ENCODE measurements around the gene MEGF11. TPM values are rescaled to one million over a fixed set of nuclear protein-coding genes. Genes with fewer than 3 reads are reported as not detected.

MEGF11 gene
- total RNA-seq, 1 experiment from 2014 or later, result 0.34 TPM

DNA sequence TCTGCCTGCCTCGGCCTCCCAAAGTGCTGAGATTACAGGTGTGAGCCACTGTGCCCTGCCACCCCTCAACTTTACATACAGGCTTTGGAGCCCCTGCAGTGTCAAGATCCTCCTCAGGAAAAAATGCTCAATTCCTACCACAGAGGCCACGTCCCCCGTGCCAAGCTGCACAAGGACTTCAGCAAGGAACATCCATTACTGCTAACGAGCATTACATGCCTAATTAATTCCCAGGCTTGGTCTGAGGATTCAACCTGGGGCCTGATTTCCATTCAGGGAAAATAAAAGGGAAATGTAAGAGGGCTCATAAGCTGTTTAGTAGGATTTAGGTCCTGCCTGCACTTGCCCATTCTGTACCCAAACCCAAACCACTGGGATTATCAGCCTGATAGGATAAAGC is 222.9 kb downstream of the MEGF11 start:
- no peak for DNase-seq (ENCODE audit: low read depth)

DNA sequence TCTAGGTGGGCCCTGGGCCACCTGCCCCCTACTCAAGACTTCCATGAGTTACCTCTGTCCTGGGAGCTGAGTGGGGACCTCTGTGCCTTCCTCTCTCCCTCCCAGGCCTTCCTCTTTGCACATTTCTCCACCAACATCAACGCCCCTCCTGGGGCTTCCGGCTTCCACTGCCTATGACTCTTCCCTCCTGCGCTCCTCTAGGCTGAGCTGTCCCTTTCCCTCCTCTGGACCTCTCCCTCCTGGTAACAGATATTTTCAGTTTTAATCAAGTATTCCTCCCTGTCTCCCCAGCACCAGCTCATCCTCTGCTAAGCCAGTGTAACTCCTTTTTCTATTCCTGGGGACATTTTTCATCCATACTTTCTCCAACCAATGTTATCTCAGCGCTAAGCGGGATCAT is 223.9 kb downstream of the MEGF11 start:
- no peak for DNase-seq (ENCODE audit: low read depth)

DNA sequence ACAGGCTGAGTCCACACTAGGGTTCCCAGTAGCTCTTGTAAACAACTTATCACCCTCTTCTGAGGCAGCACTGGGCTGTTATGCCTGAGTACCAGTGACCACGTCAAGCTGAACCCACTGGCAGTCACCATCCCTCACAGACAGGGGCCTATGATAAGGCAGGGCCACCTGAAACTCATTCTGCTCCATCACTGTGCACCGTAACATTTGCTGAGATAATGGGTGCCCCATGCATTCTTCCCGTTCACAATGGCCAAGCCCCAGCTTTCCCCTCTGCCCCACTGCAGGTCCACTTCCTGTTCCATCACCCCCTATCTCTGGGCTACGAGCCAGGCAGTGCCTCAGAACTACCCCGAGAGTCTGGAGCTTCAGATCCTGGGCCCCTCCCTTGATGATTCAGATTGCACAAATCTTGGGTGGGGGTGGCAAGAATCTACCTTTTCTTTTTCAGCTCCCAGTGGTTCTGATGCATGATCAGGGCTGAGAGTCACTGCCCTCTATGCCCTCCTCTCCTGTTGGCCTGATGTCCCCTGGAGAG is 226.2 kb downstream of the MEGF11 start:
- peak; percentile 89 for DNase-seq (ENCODE audit: low read depth)

DNA sequence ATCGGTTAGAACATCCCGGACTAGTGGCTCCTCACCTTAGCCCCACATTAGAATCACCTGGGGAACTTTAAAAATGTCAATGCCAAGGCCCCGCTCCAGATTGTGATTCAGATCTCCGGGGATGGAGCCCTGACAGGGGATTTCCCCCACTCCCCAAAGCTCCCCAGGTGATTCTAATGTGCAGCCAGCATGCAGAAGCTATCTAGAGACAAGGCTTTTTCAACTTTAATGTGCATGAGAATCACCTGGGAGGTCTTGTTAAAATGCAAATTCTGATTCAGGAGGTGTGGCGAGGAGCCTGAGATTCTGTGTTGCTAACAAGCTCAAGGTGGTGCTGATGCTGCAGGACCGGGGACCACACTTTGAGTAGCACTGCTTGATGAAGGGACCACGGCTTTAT is 227.6 kb downstream of the MEGF11 start:
- DNase-seq (ENCODE audit: low read depth), result no peak

DNA sequence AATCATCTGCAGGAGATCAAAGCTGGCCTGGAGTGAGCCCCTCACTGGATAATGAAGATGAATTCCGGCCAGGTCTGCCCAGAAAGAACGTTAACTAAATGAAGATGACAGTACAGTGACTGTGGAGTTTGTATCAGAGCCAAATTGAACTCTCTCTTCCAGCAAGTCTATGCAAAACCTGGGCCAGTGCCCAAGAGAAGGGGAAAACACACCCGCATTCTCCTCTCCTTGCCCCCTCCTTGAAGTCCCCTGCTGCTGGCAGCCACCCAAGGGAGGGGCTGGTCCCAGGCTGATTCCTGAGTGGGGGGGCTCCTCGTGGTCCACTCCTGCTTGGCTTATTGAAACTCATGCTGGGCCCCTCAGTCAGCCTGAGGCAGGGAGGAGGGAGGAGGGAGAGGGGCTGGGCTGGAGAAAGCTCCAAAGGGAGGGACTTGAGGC is 228.5 kb downstream of the MEGF11 start:
- DNase-seq (ENCODE audit: low read depth), result peak; percentile 27

DNA sequence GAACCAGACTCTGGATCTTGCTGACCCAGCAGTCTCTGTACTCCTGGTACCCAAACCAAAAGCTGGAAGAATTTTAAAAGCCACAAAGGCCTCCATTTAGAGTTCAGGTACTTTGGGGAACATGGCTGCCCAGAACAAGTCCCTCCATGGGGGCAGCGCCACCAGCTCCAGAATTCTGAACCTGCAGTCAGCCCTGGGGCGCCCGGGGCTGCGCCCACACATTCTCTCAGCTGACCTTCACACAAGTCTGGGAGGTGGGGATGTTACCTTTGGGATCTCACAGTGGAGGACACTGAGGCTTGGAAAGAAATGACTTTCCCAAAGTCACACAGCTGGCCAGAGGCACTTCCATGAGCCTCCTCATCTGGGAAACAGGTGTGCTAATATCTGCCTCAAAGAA is 229.4 kb downstream of the MEGF11 start:
- no peak for DNase-seq (ENCODE audit: low read depth)

DNA sequence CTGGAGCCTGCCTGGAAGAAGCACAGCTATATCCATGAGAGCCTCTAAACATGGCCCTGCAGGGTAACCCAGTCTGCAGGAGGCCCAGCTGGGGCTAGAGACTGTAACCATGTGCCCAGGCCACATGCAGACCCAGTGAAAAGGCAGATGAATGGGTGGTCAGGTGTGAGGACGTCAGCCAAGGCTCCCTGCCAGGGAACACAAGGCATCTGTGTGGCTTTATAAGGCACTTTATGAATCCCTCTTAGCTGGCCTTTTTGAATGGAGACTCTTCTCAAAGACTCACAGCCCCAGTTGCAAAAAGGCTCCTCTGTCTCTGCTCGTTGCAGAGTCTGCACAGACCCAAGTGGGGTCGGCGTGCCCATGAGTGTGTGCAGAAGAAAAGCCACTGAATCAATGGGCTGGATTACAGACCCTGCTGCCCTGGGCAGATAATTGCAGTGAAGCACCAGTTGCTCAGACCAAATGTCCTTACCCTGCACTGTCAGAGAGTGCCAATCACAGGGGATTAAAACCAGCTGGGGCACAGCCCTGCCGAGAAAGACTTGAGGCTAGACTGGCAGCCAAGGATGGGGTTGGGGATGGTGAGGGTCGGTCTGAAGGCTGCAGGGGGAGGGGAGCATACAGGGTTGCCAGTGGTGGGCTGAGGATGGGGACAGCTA is 230.1 kb downstream of the MEGF11 start:
- no peak for DNase-seq (ENCODE audit: low read depth)

DNA sequence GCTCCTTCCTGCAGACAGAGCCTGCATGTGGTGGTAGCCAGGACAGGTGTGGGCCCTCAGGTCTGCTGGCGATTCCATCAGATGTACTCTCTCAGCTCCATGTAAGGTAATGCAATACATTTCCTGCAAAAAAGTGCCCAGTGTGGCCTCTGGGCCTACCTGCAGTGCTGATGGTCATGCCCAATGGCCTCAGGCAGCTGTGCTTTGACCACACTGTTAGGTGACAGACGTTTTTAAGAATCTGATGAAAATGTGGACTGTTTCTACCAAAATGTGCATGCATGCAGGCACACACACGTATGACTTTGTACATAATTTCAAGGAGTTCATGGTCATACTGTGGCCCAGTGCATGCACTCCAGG is 231.4 kb downstream of the MEGF11 start:
- no peak for DNase-seq (ENCODE audit: low read depth)

DNA sequence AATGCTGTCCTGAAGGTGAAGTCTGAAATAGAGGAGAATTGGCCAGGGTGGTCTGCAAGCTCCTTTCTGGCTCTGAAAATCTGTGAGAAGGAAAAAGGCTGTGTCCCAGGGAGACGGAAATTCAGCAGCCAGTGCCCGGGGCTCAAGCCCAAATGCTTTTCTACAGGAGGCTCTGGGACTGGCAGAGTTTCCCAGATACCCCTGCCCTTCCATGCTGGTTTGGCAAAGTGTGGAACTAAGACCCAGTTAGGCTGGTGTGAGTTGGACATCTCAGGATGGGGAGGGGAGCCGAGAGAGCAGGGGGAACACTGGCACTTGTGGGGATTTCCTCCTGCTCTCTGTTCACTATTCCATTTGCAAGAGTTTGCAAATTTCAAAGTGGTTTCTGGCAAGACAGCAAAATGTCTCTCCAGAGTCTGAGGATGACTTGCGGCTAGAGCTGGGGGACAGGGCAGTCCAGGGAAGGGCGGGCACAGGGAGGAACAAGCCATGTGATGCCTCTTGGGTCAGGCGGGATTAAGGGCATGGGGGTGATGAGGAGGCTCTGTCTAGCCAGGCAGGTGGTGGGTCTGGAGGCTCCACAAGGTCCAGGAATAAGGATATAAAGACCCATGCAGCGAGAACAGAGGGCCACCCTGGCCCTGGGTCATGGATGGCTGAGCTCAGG is 231.9 kb downstream of the MEGF11 start:
- no peak for DNase-seq (ENCODE audit: low read depth)

DNA sequence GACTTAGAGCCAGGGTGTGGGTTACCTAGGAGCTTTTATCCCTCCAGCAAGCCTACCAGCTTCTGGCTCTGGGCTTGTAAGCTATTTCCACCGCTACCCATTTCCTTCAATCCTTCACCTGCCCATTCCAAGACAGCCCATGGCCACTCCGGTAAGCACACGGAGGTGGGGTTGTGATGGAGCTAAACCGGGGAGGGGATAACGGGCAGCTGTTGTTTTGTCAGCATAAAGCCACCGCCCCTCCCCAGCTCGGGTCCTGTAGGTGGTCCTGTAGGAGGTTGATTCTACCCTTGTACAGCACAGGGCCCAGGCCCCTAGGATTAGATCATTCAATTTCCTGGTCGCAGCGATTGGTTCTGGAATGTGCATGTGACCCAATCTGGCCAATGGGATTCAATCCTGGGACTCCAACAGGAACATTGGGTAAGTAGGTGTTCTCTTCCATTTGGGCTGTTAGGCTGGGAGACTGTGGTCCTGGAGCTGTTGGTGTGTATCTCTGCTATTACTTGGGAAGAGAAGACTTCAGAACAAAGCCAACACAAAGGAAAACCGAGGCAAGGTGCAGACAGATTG is 233.6 kb downstream of the MEGF11 start:
- DNase-seq (ENCODE audit: low read depth), result no peak

DNA sequence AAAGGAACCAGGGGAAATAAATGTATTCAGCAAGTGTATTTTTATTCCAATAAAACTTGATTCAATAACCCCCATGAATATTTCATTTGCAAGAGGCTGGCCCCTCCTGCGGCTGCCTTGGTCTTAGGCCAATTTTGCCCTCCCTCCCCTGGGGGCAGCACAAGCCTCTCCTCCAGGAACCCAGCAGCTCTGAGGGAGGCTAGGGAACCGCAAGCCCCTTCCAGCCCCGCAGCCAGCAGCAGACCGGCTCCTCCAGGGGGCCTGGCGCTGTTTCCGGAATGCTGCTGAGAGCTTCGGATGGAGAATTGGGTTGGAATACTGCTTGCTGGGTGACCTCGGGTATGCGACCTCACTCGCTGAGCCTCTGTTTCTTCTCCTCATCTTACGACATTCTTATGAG is 234.2 kb downstream of the MEGF11 start:
- DNase-seq (ENCODE audit: low read depth), result no peak

DNA sequence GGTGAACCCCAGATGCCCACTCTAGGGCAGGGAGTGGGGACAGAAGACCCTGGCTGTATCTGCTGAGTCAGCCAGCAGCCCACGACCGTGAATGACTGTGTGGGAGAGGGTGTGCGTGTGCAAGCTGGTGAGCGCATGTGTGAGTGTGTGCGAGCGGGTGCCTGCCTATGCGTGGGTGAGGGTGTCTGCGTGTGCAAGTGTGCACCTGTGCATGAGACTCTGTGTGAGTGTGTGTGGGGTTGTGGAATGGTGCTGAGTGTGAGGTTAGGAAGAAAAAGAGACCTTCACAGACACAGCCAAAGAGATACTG is 235.1 kb downstream of the MEGF11 start:
- DNase-seq (ENCODE audit: low read depth), result no peak

DNA sequence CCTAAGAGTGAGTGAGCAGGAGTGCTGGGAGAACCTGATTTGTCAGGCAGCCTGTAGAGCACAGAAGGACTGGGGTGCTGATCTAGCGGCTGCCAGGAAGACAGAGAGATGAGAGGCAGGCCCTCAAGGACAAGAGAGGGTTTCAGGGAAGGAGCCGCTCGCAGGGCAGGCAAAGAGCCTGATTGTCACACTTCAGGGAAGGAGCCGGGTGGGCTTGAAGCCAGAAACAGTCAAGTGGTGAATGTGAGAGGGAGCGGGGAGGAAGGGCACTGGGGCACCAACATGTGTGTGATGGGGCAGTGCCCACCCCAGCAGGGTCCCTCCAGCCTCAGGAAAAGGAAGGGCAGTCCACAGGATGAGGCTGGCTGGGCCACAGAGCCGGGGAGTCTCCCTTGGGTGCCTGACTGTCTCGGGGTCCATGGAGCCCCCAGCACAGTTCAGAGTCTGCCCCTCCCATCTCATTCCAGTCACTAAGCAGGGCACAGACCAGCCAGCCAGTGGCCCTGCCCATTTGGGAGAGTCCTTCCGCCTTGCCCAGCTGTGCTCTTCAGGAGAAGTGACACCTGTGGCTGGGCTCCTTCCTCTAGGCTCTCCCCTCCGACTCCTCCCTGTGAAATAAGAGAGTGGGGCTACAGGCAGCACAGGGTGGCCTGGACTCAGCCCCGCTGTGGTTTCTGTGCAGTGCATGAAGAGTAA is 235.6 kb downstream of the MEGF11 start:
- no peak for DNase-seq (ENCODE audit: low read depth)

DNA sequence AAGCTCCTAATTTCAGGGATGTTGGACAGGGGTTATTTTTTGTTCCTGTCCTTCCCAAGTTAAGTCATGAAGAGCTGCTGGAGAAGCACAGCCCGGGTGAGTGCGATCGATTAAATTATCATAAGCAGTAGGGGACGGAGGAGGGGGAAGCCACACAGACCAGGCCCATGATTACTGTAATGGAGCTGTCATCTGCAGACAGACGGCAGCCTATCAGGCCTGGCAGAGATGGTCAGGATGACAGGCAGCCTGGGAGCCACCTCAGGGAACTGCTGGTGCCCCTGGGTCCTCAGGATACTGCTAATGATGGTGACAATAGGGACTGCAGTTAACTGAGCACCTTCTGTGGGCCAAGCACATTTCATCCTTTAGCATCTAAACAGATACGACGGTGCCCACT is 236.6 kb downstream of the MEGF11 start:
- DNase-seq (ENCODE audit: low read depth), result no peak

DNA sequence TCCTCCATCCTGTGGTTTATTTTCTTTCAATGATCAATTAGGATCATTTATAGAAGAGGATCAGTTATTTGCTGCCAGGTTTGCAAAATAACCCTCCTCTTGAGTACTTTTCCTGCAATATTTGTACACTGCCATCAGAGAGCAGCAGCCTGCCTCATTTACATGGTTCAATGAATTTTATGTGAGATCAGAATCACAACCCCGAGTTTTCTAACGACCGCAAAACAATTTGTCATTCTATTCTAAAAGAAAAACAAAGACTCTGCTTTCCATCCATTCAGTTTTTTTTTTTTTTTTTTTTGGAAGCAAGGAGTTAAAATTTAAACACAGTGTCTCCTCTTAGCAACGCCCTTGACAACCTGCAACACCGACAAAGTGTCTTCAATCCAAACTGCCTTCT is 237.4 kb downstream of the MEGF11 start:
- no peak for DNase-seq (ENCODE audit: low read depth)

DNA sequence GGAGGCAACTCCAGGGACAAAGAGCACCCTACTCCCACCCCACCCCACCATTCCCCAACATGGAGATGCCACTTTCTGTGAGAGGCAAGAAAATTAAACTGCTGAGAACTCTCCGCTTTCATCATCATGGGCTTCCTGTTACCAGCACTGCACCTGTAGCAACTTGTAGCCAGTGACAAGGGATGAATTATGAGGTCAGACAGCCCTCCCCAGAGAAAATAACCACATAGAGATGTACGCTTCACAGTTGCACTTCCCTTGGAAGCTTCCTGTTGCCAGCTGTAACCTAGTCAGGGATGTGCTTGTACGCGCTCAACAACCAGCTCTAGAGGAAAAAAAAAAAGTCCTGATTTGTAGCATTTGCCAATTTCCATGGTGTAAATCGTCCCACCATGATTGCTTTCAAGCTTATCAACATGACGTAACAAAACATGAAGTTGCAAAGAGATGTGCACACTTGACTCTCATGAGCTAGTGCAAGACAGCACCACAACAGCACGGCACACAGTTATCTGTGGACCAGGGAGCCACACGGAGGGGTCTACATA is 238.8 kb downstream of the MEGF11 start:
- DNase-seq (ENCODE audit: low read depth), result no peak

DNA sequence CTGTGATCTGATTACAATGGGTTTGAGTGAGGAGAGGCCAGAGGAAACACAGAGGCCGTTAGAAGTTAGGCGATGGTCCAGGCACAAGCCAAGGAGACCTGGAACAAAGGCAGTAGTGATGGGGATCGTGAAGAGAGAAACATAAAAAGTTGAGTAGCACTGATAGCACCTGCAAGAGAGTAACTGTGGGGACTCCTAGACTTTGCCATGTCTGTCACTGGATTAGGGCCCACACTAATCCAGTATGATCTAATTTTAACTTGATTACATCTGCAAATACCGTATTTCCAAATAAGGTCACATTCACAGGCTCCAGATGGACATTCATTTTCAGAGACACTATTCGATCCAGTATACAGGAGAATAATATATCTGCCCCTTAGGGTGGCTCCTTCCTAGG is 239.5 kb downstream of the MEGF11 start:
- no peak for DNase-seq (ENCODE audit: low read depth)

DNA sequence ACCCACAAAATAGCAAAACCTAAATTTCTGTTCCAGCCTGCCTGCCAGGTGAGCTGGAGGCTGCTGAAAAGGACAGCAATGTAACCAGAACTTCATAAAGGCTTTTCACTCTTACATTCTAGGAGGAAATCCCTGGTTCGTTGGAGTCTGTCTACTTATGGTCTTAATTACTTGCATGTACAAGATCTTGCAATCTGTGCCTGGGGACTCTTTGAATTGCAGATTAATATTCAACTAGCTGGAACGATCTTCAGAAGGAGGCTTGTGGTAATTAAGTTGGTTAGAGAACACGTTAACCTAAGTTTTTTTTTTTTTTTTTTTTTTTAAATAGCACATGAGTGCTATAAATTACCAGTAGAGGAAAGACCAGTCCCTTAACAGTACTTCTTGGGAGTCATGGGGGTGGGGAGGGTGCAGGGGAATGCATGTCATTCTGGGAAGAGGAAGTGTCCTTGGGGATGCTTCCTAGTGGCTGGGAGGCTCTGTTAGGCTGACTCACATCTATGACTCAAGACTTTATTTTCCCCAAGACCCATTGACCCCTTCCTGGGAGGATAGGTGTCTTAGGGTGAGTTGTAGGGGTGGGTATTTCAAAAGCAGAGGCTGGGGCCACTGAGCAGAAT is 244.5 kb downstream of the MEGF11 start:
- peak; percentile 79 for DNase-seq (ENCODE audit: low read depth)

DNA sequence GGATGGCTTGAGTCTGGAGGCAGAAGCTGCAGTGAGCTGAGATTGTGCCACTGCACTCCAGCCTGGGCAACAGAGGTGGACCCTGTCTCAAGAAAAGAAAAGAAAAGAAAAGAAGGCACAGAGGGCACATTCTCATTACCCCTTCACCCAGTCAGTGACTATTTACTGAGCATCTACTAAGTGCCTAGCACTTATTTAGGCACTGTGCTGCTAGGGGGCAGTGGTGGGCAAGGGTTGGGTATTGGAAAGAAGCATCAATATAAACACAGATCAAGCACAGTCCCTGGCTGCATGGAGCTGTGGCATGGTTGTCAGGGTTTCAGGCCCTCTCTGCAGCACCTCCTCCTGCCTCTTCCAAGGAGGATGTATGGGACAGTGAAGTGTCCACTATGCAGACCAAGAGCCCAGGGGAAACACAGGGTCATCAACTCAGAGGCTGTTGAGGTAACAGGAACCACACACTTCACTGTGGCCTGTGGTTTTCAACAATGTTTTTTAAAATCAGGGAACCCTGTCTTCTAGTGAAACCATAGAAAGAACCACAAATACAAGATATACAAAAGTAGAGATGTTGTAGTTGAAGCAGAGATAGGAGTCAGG is 245.8 kb downstream of the MEGF11 start:
- no peak for DNase-seq (ENCODE audit: low read depth)

DNA sequence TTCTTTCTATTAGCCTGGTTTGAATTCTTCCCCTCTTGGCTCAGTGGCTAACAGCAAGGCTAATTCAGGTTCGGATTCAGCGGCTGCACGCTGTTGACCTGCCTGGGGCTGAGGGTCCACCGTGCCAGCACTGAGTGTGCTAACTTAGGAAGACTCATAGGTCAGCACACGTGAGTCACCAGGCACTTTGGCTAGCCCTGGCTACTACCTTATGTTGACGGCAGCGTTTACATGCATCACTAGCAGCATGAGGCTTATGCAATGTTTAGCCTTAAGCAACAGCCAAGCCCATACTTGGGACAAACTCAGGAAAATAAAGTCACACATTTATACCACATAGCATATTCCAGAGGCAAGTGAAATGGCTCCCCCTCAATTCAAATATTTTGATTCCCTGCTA is 246.6 kb downstream of the MEGF11 start:
- peak; percentile 44 for DNase-seq (ENCODE audit: low read depth)

DNA sequence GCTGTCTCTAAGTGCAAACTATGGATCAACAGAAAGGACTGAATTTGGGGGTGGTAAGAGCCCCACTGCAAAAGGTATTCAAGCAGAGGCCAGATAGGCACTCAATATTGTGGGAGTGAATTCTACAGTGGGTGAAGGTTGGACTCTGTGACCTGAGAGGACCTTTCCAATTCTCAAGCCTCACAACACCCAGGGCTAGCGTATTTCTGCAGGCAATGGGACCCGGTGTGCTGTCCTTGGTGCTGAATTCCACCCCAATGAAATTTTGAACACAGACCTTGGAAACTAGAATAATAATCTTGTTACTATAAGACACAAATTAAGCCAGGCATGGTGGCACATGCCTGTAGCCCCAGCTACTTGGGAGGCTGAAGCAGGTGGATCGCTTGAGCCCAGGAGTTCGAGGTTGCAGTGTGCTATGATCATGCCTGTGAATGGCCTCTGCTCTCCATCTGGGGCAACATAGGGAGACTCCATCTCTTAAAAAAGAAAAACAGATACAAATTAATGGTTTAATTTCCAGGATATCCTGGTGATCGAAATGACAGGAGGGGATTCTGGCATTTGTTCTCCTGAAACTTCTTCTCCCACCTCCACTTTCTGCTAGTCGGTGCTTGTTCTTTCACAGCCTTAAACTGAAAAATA is 248.8 kb downstream of the MEGF11 start:
- peak; percentile 40 for DNase-seq (ENCODE audit: low read depth)
